Choroid plexus epithelial cell (primary cell): ENCODE measurements around the gene NEUROG1.

Experiments used
- DNase-seq: peaks from one replicate; pipeline ENCODE4 v3.0.0-alpha.2; 2010; ENCODE audit warnings: low read depth
- H3K4me3 ChIP-seq: 2 replicates; pipeline ENCODE4 v1.5.1; 2011; ENCODE audit warnings: low read depth, mild to moderate bottlenecking, control low read depth, low read length, moderate library complexity
- CTCF ChIP-seq: conservative IDR thresholded peaks from 2 replicates; pipeline ENCODE4 v1.5.1; 2011; ENCODE audit warnings: low read depth, mild to moderate bottlenecking, control low read depth, inconsistent platforms, low read length, moderate library complexity

Gene NEUROG1

GRCh38 chr5:135526924-135527323, 8.8 kb downstream of the NEUROG1 start:
- TF ChIP-seq CTCF, result no peak
- no peak overlapping the region for H3K4me3 ChIP-seq
- no peak for DNase-seq

- no peak for DNase-seq
- no peak overlapping the region for H3K4me3 ChIP-seq
- TF ChIP-seq CTCF, result no peak
These were observed 13.8 kb downstream of the NEUROG1 start for GRCh38 chr5:135521964-135522363.

- no peak for DNase-seq
- H3K4me3 ChIP-seq, result no peak overlapping the region
- TF ChIP-seq CTCF, result no peak
These were observed 18.1 kb downstream of the NEUROG1 start for GRCh38 chr5:135517631-135518030.

- no peak for TF ChIP-seq CTCF
- DNase-seq, result no peak
- no peak overlapping the region for H3K4me3 ChIP-seq
These were observed 21.6 kb downstream of the NEUROG1 start for GRCh38 chr5:135514116-135514515.

GRCh38 chr5:135511761-135512575, 23.8 kb downstream of the NEUROG1 start:
- TF ChIP-seq CTCF, result no peak
- no peak overlapping the region for H3K4me3 ChIP-seq
- DNase-seq, result no peak

- no peak for DNase-seq
These were observed 25.8 kb downstream of the NEUROG1 start for GRCh38 chr5:135509995-135510394.

More at GRCh38 chr5:135509995-135510394, 25.8 kb downstream of the NEUROG1 start:
- no peak for TF ChIP-seq CTCF
- no peak overlapping the region for H3K4me3 ChIP-seq
